ENCODE data around the gene MVD.

DNA sequence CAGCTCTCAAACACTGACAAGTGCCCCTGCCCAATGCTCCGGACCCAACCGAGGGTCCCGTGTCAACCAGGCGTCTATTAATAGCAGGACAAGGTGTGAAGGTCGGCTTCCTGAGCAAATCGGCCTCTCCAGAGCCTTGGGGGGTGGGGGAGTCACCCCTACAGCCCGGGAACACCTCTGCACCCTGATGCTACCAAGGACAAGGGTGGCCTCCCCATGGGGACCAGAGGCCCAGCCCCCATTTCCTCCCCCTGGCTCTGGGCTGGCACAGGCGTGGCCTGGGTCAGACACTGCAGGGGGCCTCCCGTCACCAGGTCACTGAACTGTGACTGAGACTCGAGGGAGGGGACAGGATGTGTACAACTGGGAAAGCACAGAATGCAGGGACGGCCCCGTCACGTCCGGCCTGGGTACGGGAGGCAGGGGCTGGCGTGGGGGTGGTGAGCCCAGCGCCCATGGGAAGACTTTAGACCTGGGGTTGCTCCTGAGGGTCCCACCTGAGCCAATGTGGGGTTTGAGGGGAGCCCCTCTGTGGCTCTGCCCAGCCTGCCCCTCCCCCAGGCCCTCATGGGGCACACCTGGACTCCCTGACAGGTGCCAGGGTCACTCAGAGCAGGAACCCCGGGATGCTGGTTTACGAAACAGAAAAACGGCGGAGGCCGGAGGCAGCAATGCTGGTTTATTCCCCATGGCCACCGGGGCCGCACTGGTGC is 11.5 kb downstream of the MVD start:
- TF ChIP-seq, protein P1, sequence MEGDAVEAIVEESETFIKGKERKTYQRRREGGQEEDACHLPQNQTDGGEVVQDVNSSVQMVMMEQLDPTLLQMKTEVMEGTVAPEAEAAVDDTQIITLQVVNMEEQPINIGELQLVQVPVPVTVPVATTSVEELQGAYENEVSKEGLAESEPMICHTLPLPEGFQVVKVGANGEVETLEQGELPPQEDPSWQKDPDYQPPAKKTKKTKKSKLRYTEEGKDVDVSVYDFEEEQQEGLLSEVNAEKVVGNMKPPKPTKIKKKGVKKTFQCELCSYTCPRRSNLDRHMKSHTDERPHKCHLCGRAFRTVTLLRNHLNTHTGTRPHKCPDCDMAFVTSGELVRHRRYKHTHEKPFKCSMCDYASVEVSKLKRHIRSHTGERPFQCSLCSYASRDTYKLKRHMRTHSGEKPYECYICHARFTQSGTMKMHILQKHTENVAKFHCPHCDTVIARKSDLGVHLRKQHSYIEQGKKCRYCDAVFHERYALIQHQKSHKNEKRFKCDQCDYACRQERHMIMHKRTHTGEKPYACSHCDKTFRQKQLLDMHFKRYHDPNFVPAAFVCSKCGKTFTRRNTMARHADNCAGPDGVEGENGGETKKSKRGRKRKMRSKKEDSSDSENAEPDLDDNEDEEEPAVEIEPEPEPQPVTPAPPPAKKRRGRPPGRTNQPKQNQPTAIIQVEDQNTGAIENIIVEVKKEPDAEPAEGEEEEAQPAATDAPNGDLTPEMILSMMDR (IDR thresholded peaks at IDR 0.05), result no peak
- TF ChIP-seq EP300 (IDR thresholded peaks at IDR 0.05), result no peak
- TF ChIP-seq POLR2A (IDR thresholded peaks at IDR 0.05), result no peak

Measured in stomach (tissue), 4 donors.